ENCODE data around the gene SLC30A2. TPM values are rescaled to one million over a fixed set of nuclear protein-coding genes. Genes with fewer than 3 reads are reported as not detected.

Gene SLC30A2
- total RNA-seq, 1 donor from 2014 or later: not detected

GRCh38 chr1:26079960-26080814 is 34.3 kb upstream of the SLC30A2 start:
- Histone ChIP-seq H3K36me3 (ENCODE audit: control insufficient read depth, insufficient read depth, low read length) (no peaks in the 10 kb centered on the region), H3K27me3 (ENCODE audit: control insufficient read depth, insufficient read depth, low read length) (peaks cover 2% of the 10 kb centered on the region), H3K4me3 (ENCODE audit: low read depth, low read length) (no peak overlapping the region)
- no peak for DNase-seq (ENCODE audit: low read depth)
- no peak for TF ChIP-seq CTCF (IDR thresholded peaks at IDR 0.05; ENCODE audit: insufficient read depth, low read length, severe bottlenecking)
- FAIRE-seq: no peak

GRCh38 chr1:26079178-26079563 is 33.3 kb upstream of the SLC30A2 start:
- no peak for DNase-seq (ENCODE audit: low read depth)
- TF ChIP-seq CTCF (IDR thresholded peaks at IDR 0.05; ENCODE audit: insufficient read depth, low read length, severe bottlenecking): no peak
- H3K36me3 ChIP-seq (ENCODE audit: control insufficient read depth, insufficient read depth, low read length): no peaks in the 10 kb centered on the region
- no peak overlapping the region for H3K4me3 ChIP-seq (ENCODE audit: low read depth, low read length)
- FAIRE-seq: no peak
- peaks cover 2% of the 10 kb centered on the region for H3K27me3 ChIP-seq (ENCODE audit: control insufficient read depth, insufficient read depth, low read length)

- no peak overlapping the region for H3K4me3 ChIP-seq (ENCODE audit: low read depth, low read length)
- no peak for DNase-seq (ENCODE audit: low read depth)
- no peak for TF ChIP-seq CTCF (IDR thresholded peaks at IDR 0.05; ENCODE audit: insufficient read depth, low read length, severe bottlenecking)
- no peaks in the 10 kb centered on the region for H3K27me3 ChIP-seq (ENCODE audit: control insufficient read depth, insufficient read depth, low read length)
- no peaks in the 10 kb centered on the region for H3K36me3 ChIP-seq (ENCODE audit: control insufficient read depth, insufficient read depth, low read length)
- no peak for FAIRE-seq
Measured at GRCh38 chr1:26078286-26079177, 32.6 kb upstream of the SLC30A2 start.

GRCh38 chr1:26077524-26077923 is 31.6 kb upstream of the SLC30A2 start:
- Histone ChIP-seq H3K4me3 (ENCODE audit: low read depth, low read length) (no peak overlapping the region), H3K27me3 (ENCODE audit: control insufficient read depth, insufficient read depth, low read length) (no peaks in the 10 kb centered on the region), H3K36me3 (ENCODE audit: control insufficient read depth, insufficient read depth, low read length) (no peaks in the 10 kb centered on the region)
- DNase-seq (ENCODE audit: low read depth) (no peak), FAIRE-seq (no peak)
- TF ChIP-seq CTCF (IDR thresholded peaks at IDR 0.05; ENCODE audit: insufficient read depth, low read length, severe bottlenecking): no peak

- no peak overlapping the region for H3K4me3 ChIP-seq (ENCODE audit: low read depth, low read length)
- FAIRE-seq (no peak), DNase-seq (ENCODE audit: low read depth) (no peak)
- no peaks in the 10 kb centered on the region for H3K27me3 ChIP-seq (ENCODE audit: control insufficient read depth, insufficient read depth, low read length)
- no peak for TF ChIP-seq CTCF (IDR thresholded peaks at IDR 0.05; ENCODE audit: insufficient read depth, low read length, severe bottlenecking)
- H3K36me3 ChIP-seq (ENCODE audit: control insufficient read depth, insufficient read depth, low read length): no peaks in the 10 kb centered on the region
Measured at GRCh38 chr1:26075421-26076144, 29.7 kb upstream of the SLC30A2 start.

Data from bronchial epithelial cell (primary cell).